Parathyroid adenoma (tissue), 2 donors: ENCODE results near the gene PCDHGC5.
A peak's percentile ranks its signal among the peaks of the same experiment; 100 is the strongest.

Experiments used
- H2AFZ ChIP-seq: fragments of 300-600 bp; sonication (generic); one replicate; pipeline ENCODE4 v1.7.0; 2017; ENCODE audit warnings: antibody characterized with exemption, mild to moderate bottlenecking
- H3K27ac ChIP-seq: fragments of 300-600 bp; sonication (generic); one replicate; pipeline ENCODE4 v1.7.0; 2017
- H3K27me3 ChIP-seq: fragments of 300-600 bp; sonication (generic); one replicate; pipeline ENCODE4 v1.7.0; 2017; ENCODE audit warnings: low read length; ENCODE audit not compliant: control insufficient read depth, insufficient read depth
- H3K36me3 ChIP-seq: fragments of 300-600 bp; sonication (generic); one replicate; pipeline ENCODE4 v1.7.0; 2017; ENCODE audit warnings: low read length; ENCODE audit not compliant: control insufficient read depth, insufficient read depth
- H3K4me1 ChIP-seq: fragments of 300-600 bp; sonication (generic); one replicate; pipeline ENCODE4 v1.7.0; 2017; ENCODE audit warnings: control low read depth
- H3K4me2 ChIP-seq: fragments of 300-600 bp; sonication (generic); one replicate; pipeline ENCODE4 v1.7.0; 2017; ENCODE audit warnings: low read length
- H3K4me3 ChIP-seq: fragments of 300-600 bp; sonication (generic); one replicate; pipeline ENCODE4 v1.7.0; 2017; ENCODE audit warnings: low read depth, low read length
- H3K79me2 ChIP-seq: fragments of 300-600 bp; sonication (generic); one replicate; pipeline ENCODE4 v1.7.0; 2017; ENCODE audit warnings: control low read depth
- H3K9ac ChIP-seq: fragments of 300-600 bp; sonication (generic); one replicate; pipeline ENCODE4 v1.7.0; 2017; ENCODE audit warnings: mild to moderate bottlenecking
- H3K9me3 ChIP-seq: fragments of 300-600 bp; sonication (generic); one replicate; pipeline ENCODE4 v1.7.0; 2017; ENCODE audit warnings: low read length; ENCODE audit not compliant: control insufficient read depth
- CTCF ChIP-seq: fragments of 300-600 bp; sonication (generic); IDR thresholded peaks from one replicate; pipeline ENCODE4 v1.7.0; 2017; ENCODE audit warnings: antibody characterized with exemption, mild to moderate bottlenecking
- donor health status: primary hyperparathyroidism.

PCDHGC5 gene

GRCh38 chr5:141524604-141525597 is 36.0 kb downstream of the PCDHGC5 start:
- H3K27ac ChIP-seq = peak overlapping the region; percentile 98
- no peaks in the 10 kb centered on the region for H3K36me3 ChIP-seq
- peak; percentile 100 for TF ChIP-seq CTCF
- H3K9me3 ChIP-seq = no peaks in the 10 kb centered on the region
- H3K4me2 ChIP-seq = peak overlapping the region; percentile 17
- H3K27me3 ChIP-seq = no peaks in the 10 kb centered on the region
- peak overlapping the region; percentile 34 for H3K4me3 ChIP-seq
- peak overlapping the region; percentile 59 for H2AFZ ChIP-seq
- H3K9ac ChIP-seq = peak overlapping the region; percentile 14
- peaks cover 10% of the 10 kb centered on the region for H3K79me2 ChIP-seq
- H3K4me1 ChIP-seq = peaks cover 60% of the 10 kb centered on the region

DNA sequence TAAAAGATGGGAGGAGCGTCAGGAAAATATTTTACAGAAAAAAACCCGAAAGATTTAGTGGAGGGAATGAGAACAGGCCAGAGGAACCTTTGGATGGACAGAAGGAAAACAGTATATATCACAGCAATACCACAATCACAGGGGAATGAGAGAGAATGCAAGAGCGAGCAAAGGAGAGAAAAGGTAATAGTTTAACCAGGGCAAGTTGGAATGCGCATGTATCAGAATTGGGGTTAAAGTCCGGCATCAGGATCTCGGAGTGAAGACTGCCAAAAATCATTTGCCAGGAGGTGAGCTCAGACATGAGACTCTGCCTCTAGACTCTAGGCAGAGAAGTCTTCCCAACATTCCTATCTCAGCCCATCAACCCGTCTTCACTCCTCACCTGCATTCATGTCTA is 36.8 kb downstream of the PCDHGC5 start:
- no peaks in the 10 kb centered on the region for H3K36me3 ChIP-seq
- H3K9ac ChIP-seq = no peak overlapping the region
- H3K4me1 ChIP-seq = peaks cover 67% of the 10 kb centered on the region

DNA sequence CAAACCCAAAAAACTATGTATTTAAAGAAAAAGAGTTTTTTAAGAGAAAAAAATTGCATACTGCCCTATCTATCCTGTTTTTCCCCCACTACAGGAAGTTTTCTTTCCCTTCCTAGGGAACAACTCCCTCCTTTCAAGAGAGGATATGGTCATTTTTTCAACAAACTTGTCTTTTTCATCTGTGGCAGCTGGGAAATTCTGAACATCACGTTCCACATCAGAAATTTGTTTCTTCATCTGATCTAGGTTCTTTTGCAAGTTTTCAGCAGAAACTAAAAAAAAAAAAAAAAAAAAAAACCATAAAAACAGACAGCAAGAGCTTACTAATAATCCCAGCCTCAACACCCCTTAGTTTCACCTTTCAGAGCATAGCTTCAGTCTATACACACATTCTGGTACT is 38.5 kb downstream of the PCDHGC5 start:
- Histone ChIP-seq H2AFZ (no peak overlapping the region), H3K79me2 (peaks cover 10% of the 10 kb centered on the region), H3K4me3 (no peak overlapping the region), H3K9ac (no peak overlapping the region), H3K27me3 (no peaks in the 10 kb centered on the region), H3K4me2 (no peak overlapping the region), H3K4me1 (peaks cover 62% of the 10 kb centered on the region), H3K27ac (peak overlapping the region; percentile 98), H3K9me3 (no peaks in the 10 kb centered on the region), H3K36me3 (no peaks in the 10 kb centered on the region)
- no peak for TF ChIP-seq CTCF

More for the DNA sequence above, 36.8 kb downstream of the PCDHGC5 start:
- H3K4me3 ChIP-seq = no peak overlapping the region
- peaks cover 10% of the 10 kb centered on the region for H3K79me2 ChIP-seq
- H3K27me3 ChIP-seq = no peaks in the 10 kb centered on the region
- TF ChIP-seq CTCF = no peak
- H3K27ac ChIP-seq = peak overlapping the region; percentile 98
- peak overlapping the region; percentile 6 for H2AFZ ChIP-seq
- no peak overlapping the region for H3K4me2 ChIP-seq
- no peaks in the 10 kb centered on the region for H3K9me3 ChIP-seq

GRCh38 chr5:141528291-141528984 is 39.6 kb downstream of the PCDHGC5 start:
- Histone ChIP-seq H3K36me3 (no peaks in the 10 kb centered on the region), H3K79me2 (peaks cover 5% of the 10 kb centered on the region), H3K9ac (no peak overlapping the region), H3K4me2 (peak overlapping the region; percentile 18), H3K27ac (peak overlapping the region; percentile 98), H3K9me3 (no peaks in the 10 kb centered on the region), H3K4me3 (no peak overlapping the region), H3K4me1 (peaks cover 56% of the 10 kb centered on the region), H3K27me3 (no peaks in the 10 kb centered on the region), H2AFZ (peak overlapping the region; percentile 78)
- TF ChIP-seq CTCF = no peak
